GM04504 (cell line): ENCODE data around the gene PHTF2.
A peak's percentile ranks its signal among the peaks of the same experiment; 100 is the strongest.
"Not testable (repeated sequence)": the region's sequence is repeated elsewhere in the genome, so short reads cannot be mapped to it uniquely, and the experiment has no call there.

ENCODE experiments used
- DNase-seq: peaks from one replicate; pipeline ENCODE4 v3.0.0-alpha.2; 2012; ENCODE audit warnings: low read depth

The PHTF2 gene

DNA sequence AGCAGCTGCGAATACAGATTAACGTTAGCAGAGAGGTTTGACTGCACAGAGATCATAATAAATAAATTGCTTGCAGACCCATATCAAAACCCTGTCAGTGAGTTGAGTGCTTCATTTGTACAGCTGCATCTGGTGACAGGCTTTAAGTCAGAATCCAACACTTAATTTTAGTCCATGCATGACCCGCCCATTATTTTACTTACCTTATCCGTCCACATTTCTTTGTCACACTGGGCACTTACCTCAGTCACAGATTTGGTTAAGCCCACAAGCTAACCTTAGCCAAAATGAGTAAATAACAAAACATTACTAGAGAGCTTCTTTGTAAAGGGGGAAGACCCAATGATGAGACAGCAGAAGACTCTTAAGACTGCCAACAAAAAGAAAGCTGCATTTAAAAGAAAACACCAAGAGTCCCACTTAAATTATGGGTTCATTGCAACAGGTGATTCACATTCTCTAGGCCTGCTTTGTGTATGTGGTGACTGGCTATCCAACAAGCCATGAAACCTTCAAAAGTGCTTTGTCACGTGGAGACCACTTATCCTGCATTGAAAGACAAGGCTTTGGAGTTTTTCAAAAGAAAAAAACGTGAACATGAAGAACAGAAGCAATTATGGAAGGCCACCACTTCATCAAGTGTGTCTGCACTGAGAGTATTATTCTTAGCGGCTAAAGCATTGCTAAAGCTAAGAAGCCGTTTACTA, 32.2 kb downstream of the PHTF2 start:
- DNase-seq = no peak

- no peak for DNase-seq
These were observed 32.9 kb downstream of the PHTF2 start for GRCh38 chr7:77831481-77831880.

GRCh38 chr7:77831953-77832352, 33.4 kb downstream of the PHTF2 start:
- DNase-seq = no peak

DNA sequence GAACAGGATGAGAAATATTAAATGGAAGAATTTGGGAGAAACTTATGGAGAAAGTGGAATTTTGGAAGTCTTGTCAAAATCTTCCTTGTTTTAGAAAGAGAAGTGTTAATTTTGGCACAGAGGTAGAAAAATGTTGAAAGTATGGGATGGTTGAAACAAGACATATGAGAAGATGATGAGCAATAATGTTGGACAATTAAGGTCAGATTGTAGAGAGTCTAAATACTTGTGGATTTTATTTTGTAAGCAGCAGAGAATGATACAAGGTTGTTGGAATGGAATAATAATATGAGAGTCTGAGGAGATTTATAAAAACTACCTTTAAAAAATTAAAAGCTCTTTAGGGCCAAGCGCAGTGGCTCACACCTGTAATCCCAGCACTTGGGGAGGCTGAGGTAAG, 34.6 kb downstream of the PHTF2 start:
- no peak for DNase-seq

GRCh38 chr7:77836425-77836824, 37.9 kb downstream of the PHTF2 start:
- not testable (repeated sequence) for DNase-seq

DNA sequence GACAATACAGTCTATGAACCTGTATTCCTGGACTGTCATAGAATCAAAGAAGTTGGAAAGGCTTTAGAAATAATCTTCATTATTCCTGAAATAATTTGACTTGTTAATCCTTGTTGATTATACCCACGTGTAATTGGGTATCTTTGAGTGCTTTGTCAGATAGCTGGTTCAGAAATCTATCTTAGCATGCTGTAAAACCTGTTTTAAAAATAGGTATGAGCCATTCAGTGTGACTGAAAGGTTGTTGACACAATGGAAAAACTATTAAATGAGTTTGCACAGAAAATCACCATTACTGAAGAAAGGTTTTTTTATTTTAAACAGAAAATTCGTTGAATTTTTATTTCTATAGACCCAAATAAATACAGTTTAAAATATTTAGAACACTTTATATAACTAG, 38.7 kb downstream of the PHTF2 start:
- no peak for DNase-seq

DNA sequence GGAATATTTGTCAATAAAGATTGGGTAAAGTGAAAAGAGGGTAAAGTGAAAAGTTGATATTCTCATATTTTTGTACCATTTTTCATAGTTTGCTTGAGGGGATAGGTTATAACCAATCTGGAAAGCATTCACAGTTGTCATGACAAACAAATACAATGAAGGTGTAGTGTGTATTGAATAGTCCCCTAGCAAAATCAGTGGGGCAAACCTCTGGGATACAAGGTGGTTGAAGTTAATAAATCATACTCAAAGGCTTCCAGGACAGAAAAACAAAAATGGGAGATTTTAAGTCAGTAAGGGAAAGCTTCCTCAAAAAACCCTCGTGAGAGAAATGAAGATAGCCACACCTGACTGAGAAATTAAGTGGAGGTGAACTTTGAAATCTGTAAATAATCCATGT, 39.4 kb downstream of the PHTF2 start:
- DNase-seq = no peak

DNA sequence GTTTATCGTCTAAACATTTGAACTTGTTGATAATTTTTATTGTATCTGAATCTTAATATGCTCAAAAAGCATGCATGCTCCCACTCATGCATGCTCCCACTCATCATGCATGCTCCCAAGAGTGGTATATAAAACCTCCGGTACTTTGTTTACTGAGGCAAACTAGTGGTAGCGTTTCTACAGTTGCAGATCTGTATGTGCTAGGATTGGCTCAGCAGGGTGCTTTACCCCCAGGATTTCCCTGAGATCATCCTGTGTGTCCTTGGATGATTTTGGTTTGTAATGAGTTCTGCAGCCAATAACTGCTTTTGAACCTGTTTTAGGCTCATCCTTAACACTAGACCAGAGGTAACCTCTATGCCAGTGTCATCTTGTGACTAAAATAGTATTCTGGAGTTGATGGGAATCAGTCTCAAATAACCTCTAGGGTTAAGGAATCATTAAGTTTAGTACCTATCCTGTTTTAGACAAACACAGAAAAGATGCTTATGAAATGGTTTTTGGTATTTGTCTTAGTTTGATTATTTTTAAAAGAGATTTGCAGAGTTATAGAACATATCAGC, 40.4 kb downstream of the PHTF2 start:
- DNase-seq = no peak

- DNase-seq = no peak
These were observed 41.3 kb downstream of the PHTF2 start for GRCh38 chr7:77839919-77840318.

DNA sequence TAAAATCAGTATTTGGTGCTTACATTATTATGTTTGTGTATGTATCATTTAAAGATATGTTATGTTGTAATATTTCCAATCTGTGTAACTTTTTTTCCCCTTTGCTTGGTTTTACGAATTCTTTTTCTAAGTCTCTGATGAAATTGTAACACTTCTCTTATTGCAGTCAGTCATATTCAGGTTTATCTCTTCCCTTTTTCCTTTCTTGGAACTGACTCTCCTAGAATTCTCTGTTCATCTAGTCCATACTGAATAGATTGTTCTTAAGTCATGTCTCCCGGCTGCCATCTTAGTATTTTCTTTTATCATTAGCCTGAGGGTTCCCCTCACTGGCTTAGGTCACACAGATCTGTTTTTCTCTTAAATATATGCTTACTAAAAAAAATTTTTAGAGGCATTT, 44.6 kb downstream of the PHTF2 start:
- no peak for DNase-seq

- no peak for DNase-seq
These were observed 47.9 kb downstream of the PHTF2 start for GRCh38 chr7:77846317-77847092.

DNA sequence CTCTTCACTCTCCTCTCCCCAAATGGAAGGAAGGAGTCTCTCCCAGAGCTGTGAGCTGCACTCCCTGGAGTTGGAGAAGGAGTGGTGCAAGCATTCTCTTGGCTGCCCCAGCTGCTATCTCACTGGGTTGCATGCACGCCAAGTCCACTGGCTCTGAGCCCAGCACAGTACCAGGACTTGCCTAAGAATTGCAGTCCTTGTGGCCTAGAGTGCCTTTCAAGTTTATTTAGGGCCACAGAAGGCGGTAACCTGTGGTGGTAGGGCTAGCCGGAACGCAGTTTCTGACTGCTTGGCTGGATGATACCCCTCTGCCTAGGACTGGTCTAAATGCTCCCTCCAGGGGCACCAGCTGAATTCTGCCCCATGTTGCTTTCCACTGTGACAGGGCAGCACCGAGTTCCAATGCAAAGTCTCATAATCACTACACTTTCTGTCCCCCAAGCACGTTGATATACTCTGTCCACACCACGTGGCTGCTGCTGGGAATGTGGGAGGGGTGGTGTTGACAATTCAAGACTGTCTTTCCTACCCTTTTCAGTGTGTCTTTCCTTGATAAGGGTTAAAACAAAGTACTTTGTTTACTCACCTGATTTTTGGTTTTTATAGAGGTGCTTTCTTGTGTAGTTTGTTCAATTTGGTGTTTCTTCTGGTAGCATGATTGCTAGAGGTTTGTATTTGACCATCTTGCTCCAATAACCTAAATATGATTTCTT, 57.0 kb downstream of the PHTF2 start:
- DNase-seq = no peak

DNA sequence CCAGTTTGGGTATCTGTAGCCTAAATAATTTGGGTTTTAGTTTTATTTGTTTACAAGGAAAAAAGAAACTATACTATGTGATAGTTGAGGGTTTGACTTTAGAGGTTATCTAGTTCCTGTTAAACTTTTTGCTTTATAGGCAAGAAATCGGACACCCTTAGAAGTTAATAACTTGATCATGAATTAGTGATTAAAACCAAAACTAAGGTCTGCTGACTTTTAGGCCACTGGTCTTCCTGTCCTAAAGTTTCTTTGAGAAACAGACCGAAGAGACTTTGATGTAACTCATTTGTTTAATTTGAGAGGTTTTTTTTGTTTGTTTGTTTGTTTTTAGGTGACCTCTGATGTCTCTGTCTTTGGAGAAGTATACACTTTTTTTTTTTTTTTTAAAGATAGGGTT, 59.7 kb downstream of the PHTF2 start:
- no peak for DNase-seq

GRCh38 chr7:77859343-77859742, 60.8 kb downstream of the PHTF2 start:
- no peak for DNase-seq

DNA sequence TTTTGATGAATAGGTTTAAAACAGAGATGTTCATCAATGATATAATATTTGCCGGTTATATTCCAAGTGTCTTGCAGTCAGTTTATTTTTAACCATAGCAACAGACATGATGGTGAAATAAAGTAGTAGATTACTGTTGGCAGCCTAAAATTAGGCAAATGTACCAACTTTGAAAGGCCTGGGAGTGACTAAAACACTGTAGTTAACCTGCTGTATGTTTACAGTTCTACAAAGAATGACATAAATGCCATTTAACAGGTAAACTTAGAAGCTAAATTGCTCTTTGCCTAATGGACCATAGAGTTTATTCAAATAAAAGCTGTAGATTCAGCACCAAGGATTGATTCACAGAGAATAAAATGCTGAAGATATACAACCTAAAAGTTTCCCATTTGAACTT, 64.1 kb downstream of the PHTF2 start:
- DNase-seq = no peak

DNA sequence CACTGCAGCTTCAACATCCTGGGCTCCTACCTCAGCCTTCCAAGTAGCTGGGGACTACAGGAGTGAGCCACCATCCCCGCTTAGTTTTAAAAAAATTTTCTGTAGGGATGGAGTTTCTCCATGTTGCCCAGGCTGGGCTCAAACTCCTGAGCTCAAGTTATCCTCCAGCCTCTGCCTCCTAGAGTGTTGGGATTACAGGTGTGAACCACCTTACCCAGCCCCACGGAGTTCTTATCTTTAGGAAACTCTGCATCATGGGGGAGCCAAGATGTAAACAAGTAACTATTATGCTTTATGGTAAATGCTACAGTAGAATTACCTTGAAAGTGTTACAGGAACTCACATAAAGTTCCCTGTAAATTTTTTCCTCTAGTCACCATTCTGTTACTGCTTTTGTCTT, 65.3 kb downstream of the PHTF2 start:
- no peak for DNase-seq

- peak; percentile 24 for DNase-seq
These were observed 67.8 kb downstream of the PHTF2 start for GRCh38 chr7:77866370-77866769.

DNA sequence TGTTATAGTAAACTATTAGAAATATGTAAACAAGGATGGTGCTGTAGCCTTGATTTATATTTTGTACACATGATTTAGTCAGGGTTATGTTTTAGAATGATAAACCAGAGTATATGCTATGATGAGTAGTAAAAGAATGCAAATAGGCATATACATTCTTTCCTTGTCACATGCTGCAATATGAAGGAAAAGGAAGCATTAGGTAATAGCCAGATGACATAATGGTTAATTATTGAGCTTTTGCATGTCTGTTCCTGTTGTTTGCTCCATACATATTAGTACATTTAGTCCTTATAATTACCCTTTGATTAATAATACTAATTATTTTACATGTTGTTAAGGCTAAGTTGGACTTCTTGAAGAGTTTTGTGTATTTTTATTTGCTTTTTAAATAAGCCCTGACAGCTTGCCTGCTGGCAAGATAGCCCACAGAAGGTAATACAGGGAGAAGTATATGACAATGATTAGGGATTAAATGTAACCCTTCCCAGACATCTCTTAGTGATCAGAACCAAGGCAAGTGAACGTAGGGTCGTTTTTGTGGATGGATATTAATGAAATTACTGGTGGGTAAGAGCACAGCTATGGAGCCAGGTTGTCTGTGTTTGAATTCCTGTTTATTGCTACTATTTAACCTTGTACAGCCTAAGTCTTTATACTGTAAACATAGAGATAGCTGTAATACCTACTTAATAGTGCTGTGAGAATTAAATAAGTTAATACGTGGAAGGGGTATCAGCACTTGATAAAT, 68.4 kb downstream of the PHTF2 start:
- DNase-seq = peak; percentile 22

DNA sequence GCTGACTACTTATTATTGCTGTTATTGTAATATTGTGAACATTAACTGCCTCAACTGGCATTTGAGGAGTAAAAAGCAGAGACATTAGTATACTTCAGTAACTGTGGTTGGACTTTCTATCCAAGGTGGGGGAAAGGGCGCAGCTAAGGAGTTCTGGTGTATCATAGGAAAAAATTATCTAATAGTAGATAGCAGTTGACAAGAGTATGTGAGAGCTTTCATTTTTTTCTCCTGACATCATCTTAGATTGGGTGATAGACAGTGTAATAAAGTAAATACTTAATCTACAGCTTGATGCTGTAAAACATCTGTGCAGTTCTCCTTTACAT, 68.9 kb downstream of the PHTF2 start:
- no peak for DNase-seq

- DNase-seq = not testable (repeated sequence)
These were observed 73.7 kb downstream of the PHTF2 start for GRCh38 chr7:77872256-77872655.

DNA sequence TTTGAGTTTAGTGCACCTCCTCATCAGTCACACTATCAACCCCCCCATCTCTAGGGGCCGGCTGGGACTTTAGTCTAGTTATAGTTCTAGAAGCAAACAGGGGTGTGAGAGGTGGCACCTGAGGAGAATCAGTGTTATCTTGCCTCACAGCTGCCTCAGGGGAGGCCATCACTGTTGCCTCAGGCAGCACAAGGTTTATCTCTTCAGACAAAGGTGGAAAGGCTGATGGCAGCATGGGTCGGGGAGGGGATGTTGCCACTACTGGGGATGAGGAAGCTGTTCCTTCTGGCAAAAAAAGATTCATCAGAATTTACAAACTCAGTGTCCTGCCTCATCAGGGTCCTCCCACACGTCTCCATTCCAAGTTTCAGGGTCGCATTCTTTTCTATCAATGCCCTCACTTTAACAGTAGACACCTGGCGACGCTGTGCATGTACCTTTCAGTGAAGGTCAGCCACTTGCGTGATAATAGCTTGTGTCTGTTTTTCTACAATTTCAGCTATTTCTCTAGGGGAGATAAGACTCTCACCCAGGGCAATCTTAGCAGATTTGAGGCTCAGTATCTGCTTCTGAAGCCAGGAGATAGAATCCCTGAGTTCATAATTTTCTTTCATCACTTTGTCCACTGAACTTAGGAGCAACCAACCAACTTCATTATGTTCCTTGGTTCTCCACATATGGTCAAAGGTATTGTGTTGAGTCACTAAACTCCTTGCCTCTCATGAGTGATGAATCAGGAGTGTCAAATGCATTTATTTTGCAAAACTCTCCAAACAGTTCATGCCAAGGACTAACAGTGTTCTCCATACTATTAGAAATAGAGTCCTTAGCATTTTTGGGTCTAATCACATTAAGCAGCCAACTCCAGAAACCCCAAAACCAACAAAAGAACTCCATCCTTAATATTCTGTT, 75.1 kb downstream of the PHTF2 start:
- not testable (repeated sequence) for DNase-seq
